GM12801 (cell line): ENCODE results near the gene PLPPR3.

Source experiments
- TF ChIP-seq, protein P1 (sequence below): IDR thresholded peaks from one replicate; pipeline ENCODE4 v1.5.1; 2011; ENCODE audit warnings: control low read depth; ENCODE audit not compliant: insufficient read length; ENCODE audit errors: extremely low read depth

The PLPPR3 gene

DNA sequence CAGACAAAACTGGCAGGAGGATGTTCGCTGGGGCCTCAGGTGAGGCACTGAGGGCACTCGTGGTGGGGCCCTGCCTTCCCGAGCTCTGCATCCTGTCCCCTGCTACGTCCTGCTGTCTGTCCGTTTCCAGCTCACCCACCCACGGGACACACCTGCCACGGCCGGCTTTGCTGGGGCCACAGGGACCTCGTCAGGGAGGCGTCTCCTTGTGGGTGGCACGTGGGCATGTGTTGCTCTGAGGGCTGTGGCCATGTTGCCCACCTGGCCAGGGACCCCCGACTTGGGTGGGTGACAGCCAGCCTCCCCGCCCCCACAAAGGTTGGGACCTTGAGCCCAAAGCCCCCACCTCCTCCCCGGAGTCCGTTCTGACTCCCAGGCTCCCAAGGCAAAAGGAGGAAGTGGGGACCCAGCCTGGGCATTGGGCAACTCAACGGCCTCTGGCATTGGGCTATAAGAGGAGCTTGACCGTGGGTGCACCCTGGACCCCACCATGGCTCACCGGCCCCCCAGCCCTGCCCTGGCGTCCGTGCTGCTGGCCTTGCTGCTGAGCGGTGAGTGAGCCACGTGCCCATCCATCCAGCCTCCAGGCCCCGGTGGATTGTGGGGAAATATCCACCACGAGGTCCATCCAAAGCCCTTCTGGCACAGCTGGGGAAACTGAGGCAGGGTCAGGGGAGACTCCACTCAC is 18.9 kb upstream of the PLPPR3 start, which contains the start of gene PRTN3:
Gene PRTN3, plus strand, starts transcription at position 481 of the 688 bp plus-strand sequence. Its CDS starts 10 bp downstream, at position 491.
- TF ChIP-seq, protein P1, sequence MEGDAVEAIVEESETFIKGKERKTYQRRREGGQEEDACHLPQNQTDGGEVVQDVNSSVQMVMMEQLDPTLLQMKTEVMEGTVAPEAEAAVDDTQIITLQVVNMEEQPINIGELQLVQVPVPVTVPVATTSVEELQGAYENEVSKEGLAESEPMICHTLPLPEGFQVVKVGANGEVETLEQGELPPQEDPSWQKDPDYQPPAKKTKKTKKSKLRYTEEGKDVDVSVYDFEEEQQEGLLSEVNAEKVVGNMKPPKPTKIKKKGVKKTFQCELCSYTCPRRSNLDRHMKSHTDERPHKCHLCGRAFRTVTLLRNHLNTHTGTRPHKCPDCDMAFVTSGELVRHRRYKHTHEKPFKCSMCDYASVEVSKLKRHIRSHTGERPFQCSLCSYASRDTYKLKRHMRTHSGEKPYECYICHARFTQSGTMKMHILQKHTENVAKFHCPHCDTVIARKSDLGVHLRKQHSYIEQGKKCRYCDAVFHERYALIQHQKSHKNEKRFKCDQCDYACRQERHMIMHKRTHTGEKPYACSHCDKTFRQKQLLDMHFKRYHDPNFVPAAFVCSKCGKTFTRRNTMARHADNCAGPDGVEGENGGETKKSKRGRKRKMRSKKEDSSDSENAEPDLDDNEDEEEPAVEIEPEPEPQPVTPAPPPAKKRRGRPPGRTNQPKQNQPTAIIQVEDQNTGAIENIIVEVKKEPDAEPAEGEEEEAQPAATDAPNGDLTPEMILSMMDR, result no peak

DNA sequence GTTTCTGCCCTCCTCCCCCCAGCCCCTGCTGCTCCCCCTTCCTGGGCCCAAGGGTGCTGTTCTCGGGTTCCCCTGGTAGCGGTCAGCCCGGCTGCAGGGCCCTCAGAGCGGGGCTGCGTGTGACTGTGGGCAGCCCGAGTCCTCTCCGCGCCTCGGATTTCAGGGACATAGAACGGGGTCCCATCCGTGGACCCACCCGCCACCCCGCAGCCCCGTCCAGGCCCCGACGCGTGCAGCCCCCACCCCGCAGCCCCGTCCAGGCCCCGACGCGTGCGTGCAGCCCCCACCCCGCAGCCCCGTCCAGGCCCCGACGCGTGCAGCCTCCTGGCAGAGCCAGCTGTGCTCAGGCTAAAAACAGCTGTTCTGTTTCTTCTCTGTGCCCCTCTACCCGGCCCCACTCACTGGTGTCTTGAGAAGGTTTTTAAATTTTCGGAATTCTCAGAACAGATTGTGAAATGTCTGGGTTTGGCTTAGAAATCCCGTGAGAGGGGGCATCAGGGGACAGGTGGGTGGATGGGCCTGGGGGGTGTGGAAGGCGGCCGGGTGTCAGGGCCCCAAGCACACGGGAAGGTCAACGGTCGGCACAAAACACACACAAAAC is 13.6 kb upstream of the PLPPR3 start:
- TF ChIP-seq, protein P1, result no peak

DNA sequence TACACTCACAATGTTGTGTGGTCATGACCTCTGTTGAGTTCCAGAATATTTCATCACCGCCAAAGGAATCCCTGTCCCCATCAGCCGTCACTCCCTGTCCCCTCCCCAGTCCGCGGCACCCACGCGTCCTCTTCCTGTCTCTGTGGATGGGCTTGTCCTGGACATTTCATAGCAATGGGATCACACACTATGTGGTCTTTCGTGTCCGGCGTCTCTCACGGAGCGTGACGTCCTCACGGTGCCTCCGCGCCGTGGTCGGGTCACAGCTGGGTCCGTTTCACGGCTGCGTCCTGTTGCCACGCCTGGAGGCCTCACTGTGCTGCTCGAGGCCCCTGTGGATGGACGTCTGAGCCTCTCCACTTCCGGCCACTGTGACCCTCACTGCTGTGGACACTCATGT is 12.5 kb upstream of the PLPPR3 start:
- TF ChIP-seq, protein P1, result no peak

DNA sequence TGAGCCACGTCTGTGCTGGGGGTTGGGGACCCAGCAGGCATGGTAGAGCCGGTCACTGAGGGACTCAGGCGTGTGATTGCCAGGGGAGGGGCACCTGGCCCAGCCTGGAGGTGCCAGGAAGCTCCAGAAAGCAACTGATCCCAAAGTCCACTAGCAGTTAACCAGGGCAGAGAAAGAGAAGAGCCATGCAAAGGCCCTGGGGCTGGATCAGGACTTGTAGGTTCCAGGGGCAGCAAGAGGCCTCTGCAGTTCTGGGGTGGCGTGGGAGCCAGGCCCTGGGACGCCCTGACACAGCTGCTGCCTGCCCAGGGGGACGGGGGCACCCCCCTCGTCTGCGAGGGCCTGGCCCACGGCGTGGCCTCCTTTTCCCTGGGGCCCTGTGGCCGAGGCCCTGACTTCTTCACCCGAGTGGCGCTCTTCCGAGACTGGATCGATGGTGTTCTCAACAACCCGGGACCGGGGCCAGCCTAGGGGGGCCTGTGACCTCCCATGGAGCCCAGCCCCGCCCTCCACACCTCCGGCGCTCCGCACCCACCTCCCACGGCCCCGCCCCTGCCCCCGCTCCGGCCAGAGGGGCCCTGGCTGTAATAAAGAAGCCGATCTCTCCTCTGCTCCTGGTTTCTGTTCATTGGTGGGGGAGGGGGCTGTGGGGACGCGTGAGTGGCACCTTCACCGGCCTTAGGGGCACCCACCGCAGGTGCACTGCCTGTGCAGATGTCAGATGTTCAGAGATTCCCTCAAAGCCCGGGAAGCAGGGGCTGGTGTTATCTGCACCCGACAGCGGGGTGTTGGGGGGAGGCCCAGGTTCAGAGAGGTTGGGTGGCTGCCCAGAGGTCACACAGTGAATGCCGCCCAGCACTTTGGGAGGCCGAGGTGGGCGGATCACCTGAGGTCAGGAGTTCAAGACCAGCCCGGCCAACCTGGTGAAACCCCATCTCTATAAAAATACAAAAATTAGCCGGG is 9.9 kb upstream of the PLPPR3 start:
- TF ChIP-seq, protein P1, result no peak

DNA sequence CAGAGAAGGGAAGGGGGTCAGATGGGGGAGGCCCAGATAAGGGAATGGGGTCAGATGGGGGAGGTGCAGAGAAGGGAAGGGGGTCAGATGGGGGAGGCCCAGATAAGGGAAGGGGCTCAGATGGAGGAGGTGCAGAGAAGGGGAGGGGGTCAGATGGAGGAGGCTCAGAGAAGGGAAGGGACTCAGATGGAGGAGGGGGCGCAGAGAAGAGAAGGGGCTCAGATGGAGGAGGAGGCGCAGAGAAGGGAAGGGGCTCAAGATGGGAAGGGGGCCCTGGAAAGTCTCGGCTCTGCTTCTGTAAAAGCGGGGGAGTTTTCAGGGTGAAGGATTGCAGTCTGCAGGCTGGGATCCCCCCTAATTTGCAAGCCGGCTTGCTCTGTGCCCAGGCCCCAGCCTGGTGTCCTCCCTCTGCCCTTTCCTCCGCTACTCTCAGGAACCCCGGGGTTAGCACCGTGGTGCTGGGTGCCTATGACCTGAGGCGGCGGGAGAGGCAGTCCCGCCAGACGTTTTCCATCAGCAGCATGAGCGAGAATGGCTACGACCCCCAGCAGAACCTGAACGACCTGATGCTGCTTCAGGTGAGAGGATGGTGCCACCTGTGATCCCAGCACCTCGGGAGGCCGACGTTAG is 7.5 kb upstream of the PLPPR3 start:
- TF ChIP-seq, protein P1, result no peak

DNA sequence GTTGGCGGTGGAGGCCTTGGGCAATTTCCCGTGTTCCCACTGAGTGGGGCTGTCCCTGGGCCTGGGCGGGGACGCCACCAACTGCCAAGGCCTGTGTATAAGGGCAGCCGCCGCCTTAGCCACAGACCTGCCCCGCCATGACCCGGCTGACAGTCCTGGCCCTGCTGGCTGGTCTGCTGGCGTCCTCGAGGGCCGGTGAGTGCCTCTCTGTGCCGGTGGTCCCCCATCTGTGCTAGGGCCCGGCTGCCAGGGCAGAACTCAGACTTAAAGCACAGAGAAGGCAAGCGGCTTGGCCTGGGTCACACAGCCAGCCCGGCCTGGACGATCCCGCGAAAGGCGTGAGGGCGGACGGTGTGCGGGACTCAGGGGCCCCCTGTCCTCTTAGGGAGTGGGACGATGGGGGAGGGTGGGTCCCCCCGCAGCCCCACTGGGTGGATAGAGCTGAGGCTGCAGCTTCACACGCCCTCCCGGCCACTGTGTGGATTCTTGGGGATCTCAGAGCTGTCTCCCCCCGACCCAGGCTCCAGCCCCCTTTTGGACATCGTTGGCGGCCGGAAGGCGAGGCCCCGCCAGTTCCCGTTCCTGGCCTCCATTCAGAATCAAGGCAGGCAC is 6.1 kb upstream of the PLPPR3 start, which contains the start of gene AZU1:
Gene AZU1, plus strand, starts transcription at position 128 of the 612 bp plus-strand sequence. Its CDS starts 10 bp downstream, at position 138.
- TF ChIP-seq, protein P1, result no peak
